WTC11 (cell line): ENCODE measurements around the gene PRSS53.

ENCODE experiments used
- TEAD4 ChIP-seq: sonication (generic); formaldehyde crosslinking; IDR thresholded peaks from 2 replicates; pipeline ENCODE4 v1.8.0; 2022; ENCODE audit warnings: mild to moderate bottlenecking, missing genetic modification reagents
- TF ChIP-seq, protein P1 (sequence below): fragments of 200-600 bp; IDR thresholded peaks from 2 replicates; pipeline ENCODE4 v1.8.0; 2022; ENCODE audit warnings: antibody characterized with exemption
- TF ChIP-seq, protein P2 (sequence below): sonication (generic); formaldehyde crosslinking; IDR thresholded peaks from 2 replicates; pipeline ENCODE4 v1.8.1; 2023; ENCODE audit warnings: mild to moderate bottlenecking, missing genetic modification reagents, moderate library complexity

DNA sequence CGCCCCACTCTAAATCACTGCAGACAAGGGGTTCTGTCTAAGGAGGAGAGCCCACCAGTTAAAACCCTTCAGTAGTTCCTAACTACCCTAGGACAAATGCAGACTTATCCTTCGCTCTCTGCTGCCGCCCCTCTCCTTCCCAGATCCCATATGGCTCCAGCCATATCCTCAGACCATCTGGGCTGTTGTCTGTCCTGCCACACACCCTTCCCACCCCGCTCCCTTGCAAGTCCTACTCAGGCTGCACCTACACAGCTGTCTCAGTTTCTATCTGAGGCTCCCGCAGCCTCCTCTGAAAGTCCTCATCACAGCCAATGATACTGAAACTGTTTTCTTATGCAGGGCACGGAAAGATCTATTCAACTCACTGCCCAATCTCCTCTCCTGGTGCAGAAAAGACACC lies 18.7 kb upstream of the PRSS53 start:
- TF ChIP-seq TEAD4 (CRISPR knock-in tag), result no peak
- TF ChIP-seq, protein P1, sequence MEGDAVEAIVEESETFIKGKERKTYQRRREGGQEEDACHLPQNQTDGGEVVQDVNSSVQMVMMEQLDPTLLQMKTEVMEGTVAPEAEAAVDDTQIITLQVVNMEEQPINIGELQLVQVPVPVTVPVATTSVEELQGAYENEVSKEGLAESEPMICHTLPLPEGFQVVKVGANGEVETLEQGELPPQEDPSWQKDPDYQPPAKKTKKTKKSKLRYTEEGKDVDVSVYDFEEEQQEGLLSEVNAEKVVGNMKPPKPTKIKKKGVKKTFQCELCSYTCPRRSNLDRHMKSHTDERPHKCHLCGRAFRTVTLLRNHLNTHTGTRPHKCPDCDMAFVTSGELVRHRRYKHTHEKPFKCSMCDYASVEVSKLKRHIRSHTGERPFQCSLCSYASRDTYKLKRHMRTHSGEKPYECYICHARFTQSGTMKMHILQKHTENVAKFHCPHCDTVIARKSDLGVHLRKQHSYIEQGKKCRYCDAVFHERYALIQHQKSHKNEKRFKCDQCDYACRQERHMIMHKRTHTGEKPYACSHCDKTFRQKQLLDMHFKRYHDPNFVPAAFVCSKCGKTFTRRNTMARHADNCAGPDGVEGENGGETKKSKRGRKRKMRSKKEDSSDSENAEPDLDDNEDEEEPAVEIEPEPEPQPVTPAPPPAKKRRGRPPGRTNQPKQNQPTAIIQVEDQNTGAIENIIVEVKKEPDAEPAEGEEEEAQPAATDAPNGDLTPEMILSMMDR, result no peak
- TF ChIP-seq, protein P2, sequence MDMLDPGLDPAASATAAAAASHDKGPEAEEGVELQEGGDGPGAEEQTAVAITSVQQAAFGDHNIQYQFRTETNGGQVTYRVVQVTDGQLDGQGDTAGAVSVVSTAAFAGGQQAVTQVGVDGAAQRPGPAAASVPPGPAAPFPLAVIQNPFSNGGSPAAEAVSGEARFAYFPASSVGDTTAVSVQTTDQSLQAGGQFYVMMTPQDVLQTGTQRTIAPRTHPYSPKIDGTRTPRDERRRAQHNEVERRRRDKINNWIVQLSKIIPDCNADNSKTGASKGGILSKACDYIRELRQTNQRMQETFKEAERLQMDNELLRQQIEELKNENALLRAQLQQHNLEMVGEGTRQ, result no peak
